ENCODE data around the gene RASSF5.

DNA sequence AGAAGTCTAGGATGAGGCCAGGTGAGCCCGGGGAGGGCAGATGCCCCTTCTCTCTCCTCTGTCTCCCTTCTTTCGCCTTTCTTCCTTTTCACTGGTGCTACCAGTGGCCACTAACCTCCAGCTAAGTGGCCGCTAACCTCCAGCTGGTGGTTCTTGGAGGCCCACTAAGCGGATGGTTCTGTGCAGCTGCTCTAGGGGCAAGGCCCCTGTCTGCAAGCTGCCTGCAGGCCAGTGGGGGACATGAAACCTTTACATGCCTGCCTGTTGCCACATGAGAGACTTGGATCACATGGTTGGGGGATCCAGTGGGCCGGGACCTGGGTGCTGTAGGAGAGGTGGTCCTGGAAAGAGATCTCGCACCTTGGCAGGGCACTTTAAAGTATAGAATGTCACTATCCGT is 19.4 kb upstream of the RASSF5 start:
- TF ChIP-seq, protein P1, sequence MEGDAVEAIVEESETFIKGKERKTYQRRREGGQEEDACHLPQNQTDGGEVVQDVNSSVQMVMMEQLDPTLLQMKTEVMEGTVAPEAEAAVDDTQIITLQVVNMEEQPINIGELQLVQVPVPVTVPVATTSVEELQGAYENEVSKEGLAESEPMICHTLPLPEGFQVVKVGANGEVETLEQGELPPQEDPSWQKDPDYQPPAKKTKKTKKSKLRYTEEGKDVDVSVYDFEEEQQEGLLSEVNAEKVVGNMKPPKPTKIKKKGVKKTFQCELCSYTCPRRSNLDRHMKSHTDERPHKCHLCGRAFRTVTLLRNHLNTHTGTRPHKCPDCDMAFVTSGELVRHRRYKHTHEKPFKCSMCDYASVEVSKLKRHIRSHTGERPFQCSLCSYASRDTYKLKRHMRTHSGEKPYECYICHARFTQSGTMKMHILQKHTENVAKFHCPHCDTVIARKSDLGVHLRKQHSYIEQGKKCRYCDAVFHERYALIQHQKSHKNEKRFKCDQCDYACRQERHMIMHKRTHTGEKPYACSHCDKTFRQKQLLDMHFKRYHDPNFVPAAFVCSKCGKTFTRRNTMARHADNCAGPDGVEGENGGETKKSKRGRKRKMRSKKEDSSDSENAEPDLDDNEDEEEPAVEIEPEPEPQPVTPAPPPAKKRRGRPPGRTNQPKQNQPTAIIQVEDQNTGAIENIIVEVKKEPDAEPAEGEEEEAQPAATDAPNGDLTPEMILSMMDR (conservative IDR thresholded peaks at IDR 0.05; ENCODE audit: low read depth in 2 of 2) = no peak
- no peak for TF ChIP-seq EZH2 (IDR thresholded peaks at IDR 0.05; ENCODE audit: low read depth, unreplicated experiment)
- TF ChIP-seq NANOG (IDR thresholded peaks at IDR 0.05; ENCODE audit: borderline replicate concordance) = no peak
- no peak for TF ChIP-seq EZH2phosphoT487 (IDR thresholded peaks at IDR 0.05; ENCODE audit: unreplicated experiment)
- TF ChIP-seq, protein P2, sequence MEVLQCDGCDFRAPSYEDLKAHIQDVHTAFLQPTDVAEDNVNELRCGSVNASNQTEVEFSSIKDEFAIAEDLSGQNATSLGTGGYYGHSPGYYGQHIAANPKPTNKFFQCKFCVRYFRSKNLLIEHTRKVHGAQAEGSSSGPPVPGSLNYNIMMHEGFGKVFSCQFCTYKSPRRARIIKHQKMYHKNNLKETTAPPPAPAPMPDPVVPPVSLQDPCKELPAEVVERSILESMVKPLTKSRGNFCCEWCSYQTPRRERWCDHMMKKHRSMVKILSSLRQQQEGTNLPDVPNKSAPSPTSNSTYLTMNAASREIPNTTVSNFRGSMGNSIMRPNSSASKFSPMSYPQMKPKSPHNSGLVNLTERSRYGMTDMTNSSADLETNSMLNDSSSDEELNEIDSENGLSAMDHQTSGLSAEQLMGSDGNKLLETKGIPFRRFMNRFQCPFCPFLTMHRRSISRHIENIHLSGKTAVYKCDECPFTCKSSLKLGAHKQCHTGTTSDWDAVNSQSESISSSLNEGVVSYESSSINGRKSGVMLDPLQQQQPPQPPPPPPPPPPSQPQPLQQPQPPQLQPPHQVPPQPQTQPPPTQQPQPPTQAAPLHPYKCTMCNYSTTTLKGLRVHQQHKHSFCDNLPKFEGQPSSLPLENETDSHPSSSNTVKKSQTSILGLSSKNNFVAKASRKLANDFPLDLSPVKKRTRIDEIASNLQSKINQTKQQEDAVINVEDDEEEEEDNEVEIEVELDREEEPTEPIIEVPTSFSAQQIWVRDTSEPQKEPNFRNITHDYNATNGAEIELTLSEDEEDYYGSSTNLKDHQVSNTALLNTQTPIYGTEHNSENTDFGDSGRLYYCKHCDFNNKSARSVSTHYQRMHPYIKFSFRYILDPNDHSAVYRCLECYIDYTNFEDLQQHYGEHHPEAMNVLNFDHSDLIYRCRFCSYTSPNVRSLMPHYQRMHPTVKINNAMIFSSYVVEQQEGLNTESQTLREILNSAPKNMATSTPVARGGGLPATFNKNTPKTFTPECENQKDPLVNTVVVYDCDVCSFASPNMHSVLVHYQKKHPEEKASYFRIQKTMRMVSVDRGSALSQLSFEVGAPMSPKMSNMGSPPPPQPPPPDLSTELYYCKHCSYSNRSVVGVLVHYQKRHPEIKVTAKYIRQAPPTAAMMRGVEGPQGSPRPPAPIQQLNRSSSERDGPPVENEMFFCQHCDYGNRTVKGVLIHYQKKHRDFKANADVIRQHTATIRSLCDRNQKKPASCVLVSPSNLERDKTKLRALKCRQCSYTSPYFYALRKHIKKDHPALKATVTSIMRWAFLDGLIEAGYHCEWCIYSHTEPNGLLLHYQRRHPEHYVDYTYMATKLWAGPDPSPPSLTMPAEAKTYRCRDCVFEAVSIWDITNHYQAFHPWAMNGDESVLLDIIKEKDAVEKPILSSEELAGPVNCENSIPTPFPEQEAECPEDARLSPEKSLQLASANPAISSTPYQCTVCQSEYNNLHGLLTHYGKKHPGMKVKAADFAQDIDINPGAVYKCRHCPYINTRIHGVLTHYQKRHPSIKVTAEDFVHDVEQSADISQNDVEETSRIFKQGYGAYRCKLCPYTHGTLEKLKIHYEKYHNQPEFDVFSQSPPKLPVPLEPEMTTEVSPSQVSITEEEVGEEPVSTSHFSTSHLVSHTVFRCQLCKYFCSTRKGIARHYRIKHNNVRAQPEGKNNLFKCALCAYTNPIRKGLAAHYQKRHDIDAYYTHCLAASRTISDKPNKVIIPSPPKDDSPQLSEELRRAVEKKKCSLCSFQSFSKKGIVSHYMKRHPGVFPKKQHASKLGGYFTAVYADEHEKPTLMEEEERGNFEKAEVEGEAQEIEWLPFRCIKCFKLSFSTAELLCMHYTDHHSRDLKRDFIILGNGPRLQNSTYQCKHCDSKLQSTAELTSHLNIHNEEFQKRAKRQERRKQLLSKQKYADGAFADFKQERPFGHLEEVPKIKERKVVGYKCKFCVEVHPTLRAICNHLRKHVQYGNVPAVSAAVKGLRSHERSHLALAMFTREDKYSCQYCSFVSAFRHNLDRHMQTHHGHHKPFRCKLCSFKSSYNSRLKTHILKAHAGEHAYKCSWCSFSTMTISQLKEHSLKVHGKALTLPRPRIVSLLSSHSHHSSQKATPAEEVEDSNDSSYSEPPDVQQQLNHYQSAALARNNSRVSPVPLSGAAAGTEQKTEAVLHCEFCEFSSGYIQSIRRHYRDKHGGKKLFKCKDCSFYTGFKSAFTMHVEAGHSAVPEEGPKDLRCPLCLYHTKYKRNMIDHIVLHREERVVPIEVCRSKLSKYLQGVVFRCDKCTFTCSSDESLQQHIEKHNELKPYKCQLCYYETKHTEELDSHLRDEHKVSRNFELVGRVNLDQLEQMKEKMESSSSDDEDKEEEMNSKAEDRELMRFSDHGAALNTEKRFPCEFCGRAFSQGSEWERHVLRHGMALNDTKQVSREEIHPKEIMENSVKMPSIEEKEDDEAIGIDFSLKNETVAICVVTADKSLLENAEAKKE (CRISPR knock-in tag; IDR thresholded peaks at IDR 0.05) = no peak
- no peak for TF ChIP-seq POLR2AphosphoS5 (IDR thresholded peaks at IDR 0.05; ENCODE audit: low read depth)
- TF ChIP-seq, protein P3, sequence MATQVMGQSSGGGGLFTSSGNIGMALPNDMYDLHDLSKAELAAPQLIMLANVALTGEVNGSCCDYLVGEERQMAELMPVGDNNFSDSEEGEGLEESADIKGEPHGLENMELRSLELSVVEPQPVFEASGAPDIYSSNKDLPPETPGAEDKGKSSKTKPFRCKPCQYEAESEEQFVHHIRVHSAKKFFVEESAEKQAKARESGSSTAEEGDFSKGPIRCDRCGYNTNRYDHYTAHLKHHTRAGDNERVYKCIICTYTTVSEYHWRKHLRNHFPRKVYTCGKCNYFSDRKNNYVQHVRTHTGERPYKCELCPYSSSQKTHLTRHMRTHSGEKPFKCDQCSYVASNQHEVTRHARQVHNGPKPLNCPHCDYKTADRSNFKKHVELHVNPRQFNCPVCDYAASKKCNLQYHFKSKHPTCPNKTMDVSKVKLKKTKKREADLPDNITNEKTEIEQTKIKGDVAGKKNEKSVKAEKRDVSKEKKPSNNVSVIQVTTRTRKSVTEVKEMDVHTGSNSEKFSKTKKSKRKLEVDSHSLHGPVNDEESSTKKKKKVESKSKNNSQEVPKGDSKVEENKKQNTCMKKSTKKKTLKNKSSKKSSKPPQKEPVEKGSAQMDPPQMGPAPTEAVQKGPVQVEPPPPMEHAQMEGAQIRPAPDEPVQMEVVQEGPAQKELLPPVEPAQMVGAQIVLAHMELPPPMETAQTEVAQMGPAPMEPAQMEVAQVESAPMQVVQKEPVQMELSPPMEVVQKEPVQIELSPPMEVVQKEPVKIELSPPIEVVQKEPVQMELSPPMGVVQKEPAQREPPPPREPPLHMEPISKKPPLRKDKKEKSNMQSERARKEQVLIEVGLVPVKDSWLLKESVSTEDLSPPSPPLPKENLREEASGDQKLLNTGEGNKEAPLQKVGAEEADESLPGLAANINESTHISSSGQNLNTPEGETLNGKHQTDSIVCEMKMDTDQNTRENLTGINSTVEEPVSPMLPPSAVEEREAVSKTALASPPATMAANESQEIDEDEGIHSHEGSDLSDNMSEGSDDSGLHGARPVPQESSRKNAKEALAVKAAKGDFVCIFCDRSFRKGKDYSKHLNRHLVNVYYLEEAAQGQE (IDR thresholded peaks at IDR 0.05; ENCODE audit: unreplicated experiment) = no peak
- TF ChIP-seq ZNF331 (CRISPR knock-in tag; IDR thresholded peaks at IDR 0.05; ENCODE audit: low read depth) = no peak
- TF ChIP-seq CREB1 (CRISPR knock-in tag; IDR thresholded peaks at IDR 0.05; ENCODE audit: low read depth) = no peak
- TF ChIP-seq, protein P4, sequence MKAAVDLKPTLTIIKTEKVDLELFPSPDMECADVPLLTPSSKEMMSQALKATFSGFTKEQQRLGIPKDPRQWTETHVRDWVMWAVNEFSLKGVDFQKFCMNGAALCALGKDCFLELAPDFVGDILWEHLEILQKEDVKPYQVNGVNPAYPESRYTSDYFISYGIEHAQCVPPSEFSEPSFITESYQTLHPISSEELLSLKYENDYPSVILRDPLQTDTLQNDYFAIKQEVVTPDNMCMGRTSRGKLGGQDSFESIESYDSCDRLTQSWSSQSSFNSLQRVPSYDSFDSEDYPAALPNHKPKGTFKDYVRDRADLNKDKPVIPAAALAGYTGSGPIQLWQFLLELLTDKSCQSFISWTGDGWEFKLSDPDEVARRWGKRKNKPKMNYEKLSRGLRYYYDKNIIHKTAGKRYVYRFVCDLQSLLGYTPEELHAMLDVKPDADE (IDR thresholded peaks at IDR 0.05) = no peak
- TF ChIP-seq STAT1 (IDR thresholded peaks at IDR 0.05; ENCODE audit: unreplicated experiment) = no peak
- no peak for TF ChIP-seq ZNF114 (CRISPR knock-in tag; IDR thresholded peaks at IDR 0.05)
- no peak for TF ChIP-seq JUNB (IDR thresholded peaks at IDR 0.05; ENCODE audit: unreplicated experiment)
